Stimulated activated CD8-positive, alpha-beta memory T cell treated with anti-CD3 and anti-CD28 coated beads, Interleukin-4, amount 100 ng/mL, for 48 hours (primary cell): ENCODE data around the gene MICAL2.

Experiments
- DNase-seq: peaks from one replicate; pipeline ENCODE4 v3.0.0-alpha.2; 2020

MICAL2 gene

DNA sequence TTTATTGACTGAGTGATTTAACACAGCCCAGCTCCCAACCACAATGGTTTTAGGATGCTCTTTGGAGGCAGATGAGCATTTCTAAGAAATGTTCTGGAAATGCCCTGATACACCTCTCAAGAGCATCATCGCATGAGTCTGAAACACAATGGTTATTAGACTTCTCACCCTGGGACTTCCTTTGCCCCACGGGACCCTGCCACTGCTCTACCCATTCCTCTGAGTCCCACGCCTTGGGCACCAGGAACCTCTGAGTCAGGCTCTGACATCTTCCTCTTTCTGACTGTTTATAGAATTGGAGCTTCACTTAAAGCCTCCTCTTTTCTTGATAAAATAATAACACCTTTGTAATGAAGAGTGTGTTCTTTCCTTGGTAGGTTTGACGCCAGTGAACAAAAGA, 181.4 kb downstream of the MICAL2 start:
- DNase-seq: peak; percentile 22

DNA sequence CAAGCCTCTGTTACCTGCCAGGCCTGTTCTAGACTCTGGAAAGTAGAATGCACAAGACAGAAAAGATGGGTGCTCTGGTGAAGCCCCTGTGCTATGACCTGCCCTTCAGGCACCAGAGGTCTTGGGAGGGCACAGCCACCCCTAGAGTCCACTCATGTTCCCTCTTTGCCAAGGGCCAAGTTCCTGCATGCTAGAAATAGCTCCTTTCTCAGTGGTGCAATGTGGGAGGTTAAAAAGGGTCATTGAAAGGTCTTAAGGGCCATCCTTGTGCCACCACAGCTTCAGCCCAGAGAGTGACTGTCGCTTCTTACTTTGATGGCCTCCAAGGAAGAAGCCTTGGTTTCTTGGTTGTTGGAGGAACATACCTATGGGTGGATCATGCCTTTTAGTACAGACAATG, 182.4 kb downstream of the MICAL2 start:
- no peak for DNase-seq

DNA sequence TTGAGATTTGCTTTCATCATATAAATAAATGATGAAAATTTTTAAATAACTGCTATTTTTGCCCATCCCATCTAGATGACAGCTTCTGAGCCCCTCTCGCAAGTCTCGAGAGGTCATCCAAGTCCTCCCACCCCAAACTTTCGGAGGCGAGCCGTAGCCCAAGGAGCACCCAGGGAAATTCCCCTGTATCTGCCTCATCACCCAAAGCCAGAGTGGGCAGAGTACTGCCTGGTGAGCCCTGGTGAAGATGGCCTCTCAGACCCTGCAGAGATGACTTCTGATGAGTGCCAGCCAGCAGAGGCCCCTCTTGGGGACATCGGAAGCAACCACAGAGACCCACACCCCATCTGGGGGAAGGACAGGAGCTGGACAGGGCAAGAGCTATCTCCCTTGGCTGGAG, 183.1 kb downstream of the MICAL2 start:
- no peak for DNase-seq

- no peak for DNase-seq
These were observed 184.2 kb downstream of the MICAL2 start for GRCh38 chr11:12294613-12295012.

GRCh38 chr11:12295943-12296342, 185.6 kb downstream of the MICAL2 start:
- DNase-seq: no peak

DNA sequence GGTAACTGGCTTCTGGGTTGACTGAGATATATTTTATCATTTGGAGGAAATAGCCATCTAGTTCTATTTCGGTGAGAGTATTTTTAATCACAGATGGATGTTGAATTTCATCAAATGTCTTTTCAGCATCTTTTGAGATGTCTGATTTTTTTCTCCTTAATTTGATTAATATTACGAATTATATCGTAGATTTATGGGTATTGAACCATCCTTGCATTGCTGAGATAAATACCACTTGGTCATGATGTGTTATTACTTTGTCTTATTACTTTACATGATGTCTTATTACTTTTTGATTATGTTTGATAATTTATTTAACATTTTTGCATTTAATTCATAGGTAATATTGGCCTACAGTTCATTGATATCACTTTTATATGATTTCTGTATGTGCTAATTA, 188.2 kb downstream of the MICAL2 start:
- DNase-seq: no peak

DNA sequence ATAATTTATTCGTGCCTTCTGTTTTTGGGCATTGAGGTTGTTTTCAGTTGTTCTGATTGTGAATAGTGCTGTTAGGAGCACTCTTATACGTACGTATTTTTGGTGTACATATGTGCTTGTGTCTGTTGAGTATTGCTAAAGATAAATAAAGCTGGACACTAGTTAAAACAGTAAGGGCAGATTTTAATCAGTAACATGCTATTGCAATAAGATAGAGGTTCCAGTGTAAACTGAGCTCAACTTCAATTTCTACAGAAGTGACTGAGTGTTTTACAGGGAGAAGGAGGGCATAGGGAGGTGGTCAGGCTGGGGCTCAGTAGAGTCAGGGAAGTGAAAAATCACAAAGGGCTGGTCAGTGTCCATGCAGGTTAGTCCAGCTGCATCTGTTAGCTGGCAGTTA, 191.0 kb downstream of the MICAL2 start:
- DNase-seq: no peak

DNA sequence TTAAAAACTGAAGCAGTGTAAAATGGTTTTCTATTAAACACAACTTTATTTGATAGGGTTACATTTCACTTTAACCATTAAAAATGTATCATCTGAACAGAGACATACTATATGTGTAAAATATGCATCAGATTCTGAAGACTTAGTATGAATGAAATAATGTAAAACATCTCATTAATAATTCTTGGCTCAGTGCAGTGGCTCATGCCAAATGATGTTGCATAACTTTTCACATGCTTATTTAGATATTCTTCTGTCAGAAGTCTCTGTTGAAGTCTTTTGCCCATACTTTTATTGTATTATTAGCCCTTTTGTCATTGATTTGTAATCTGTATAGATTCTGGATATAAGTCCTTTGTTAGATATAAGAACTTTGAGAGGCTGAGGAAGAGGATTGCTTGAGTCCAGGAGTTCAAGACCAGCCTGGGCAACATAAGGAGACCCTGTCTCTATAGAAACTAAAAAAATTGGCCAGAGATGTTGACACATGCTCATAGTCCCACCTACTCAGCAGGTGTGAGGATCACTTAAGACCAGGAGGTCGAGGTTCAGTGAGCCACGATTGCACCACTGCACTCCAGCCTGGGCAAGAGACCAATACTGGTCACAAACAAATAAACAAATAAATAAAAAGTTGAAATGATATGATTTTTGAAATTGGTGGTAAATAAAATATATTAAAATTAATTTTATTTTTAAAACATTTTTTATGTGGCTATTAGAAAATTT, 193.2 kb downstream of the MICAL2 start:
- no peak for DNase-seq

DNA sequence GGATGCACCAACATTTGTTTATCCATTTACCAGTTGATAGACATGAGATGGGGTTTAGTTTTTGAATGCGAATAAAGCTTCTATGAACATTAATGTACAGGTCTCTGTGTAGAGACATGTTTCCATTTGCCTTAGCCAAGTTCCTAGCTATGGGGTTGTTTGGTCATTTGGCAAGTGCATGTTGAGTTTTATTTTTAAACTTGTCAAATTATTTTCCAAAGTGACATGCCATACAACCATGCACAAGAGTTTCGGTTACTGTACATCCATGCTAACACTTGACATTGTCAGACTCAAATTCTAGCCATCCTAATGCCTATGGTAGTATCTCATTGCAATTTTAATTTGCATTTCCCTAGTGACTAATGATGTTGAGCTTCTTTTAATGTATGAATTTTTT, 196.4 kb downstream of the MICAL2 start:
- no peak for DNase-seq

DNA sequence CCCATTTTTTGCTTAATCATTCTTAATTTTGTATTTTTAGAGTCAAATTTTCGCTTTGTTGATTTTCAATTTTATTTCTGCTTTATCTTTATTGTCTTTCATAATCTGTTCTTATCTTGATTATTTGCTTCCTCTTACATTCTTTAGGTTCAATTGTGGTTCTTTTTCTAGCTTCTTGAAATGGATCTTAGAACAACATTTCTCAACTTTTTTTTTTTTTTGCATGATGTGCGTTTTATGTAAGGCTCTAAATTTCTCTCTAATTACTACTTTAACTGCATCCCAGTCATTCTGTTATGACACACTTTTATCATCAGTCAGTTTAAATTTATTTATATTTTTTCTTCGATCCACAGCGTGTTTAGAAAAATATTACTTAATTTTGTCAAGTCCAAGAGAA, 201.7 kb downstream of the MICAL2 start:
- no peak for DNase-seq
